Measurements from ENCODE around the gene GRM3.

GRM3 gene

GRCh38 chr7:86848226-86848625 lies 204.5 kb downstream of the GRM3 start:
- no peak for DNase-seq (ENCODE audit: low spot score)
- no peak for TF ChIP-seq CTCF (IDR thresholded peaks at IDR 0.05; ENCODE audit: borderline replicate concordance, control extremely low read depth, extremely low read depth, insufficient read depth, missing control alignments)
- in situ Hi-C loops (cut with MboI; ENCODE audit: low sequenced_read_pairs, unreplicated experiment), result no loop called here

- no peak for DNase-seq (ENCODE audit: low spot score)
- TF ChIP-seq CTCF (IDR thresholded peaks at IDR 0.05; ENCODE audit: borderline replicate concordance, control extremely low read depth, extremely low read depth, insufficient read depth, missing control alignments), result no peak
- in situ Hi-C loops (cut with MboI; ENCODE audit: low sequenced_read_pairs, unreplicated experiment), result no loop called here
Observed at GRCh38 chr7:86851566-86851965, 207.9 kb downstream of the GRM3 start.

GRCh38 chr7:86863452-86863851 lies 219.7 kb downstream of the GRM3 start:
- no peak for DNase-seq (ENCODE audit: low spot score)
- no peak for TF ChIP-seq CTCF (IDR thresholded peaks at IDR 0.05; ENCODE audit: borderline replicate concordance, control extremely low read depth, extremely low read depth, insufficient read depth, missing control alignments)
- in situ Hi-C loops (cut with MboI; ENCODE audit: low sequenced_read_pairs, unreplicated experiment), result no loop called here

GRCh38 chr7:86867163-86867762 lies 223.6 kb downstream of the GRM3 start:
- in situ Hi-C loops (cut with MboI; ENCODE audit: low sequenced_read_pairs, unreplicated experiment), result no loop called here
- no peak for TF ChIP-seq CTCF (IDR thresholded peaks at IDR 0.05; ENCODE audit: borderline replicate concordance, control extremely low read depth, extremely low read depth, insufficient read depth, missing control alignments)
- no peak for DNase-seq (ENCODE audit: low spot score)

GRCh38 chr7:86876146-86876545 lies 232.4 kb downstream of the GRM3 start:
- in situ Hi-C loops (cut with MboI; ENCODE audit: low sequenced_read_pairs, unreplicated experiment), result no loop called here
- no peak for DNase-seq (ENCODE audit: low spot score)

GRCh38 chr7:86884152-86884551 lies 240.4 kb downstream of the GRM3 start:
- in situ Hi-C loops (cut with MboI; ENCODE audit: low sequenced_read_pairs, unreplicated experiment), result no loop called here
- TF ChIP-seq CTCF (IDR thresholded peaks at IDR 0.05; ENCODE audit: borderline replicate concordance, control extremely low read depth, extremely low read depth, insufficient read depth, missing control alignments), result no peak
- no peak for DNase-seq (ENCODE audit: low spot score)

More at GRCh38 chr7:86876146-86876545, 232.4 kb downstream of the GRM3 start:
- no peak for TF ChIP-seq CTCF (IDR thresholded peaks at IDR 0.05; ENCODE audit: borderline replicate concordance, control extremely low read depth, extremely low read depth, insufficient read depth, missing control alignments)

All from GM13976 (cell line).